HFFc6 (cell line): ENCODE data around the gene LHX4. TPM values are rescaled to one million over a fixed set of nuclear protein-coding genes. Genes with fewer than 3 reads are reported as not detected.

Source experiments
- DNase-seq: peaks from one replicate; pipeline ENCODE4 v3.0.0-alpha.2; 2018
- H3K27ac Mint-ChIP-seq: 2 replicates; pipeline ENCODE4 v1.8.0; 2020; ENCODE audit warnings: mild to moderate bottlenecking, mixed read lengths
- H3K27me3 Mint-ChIP-seq: 2 replicates; pipeline ENCODE4 v1.8.0; 2021; ENCODE audit warnings: mild to moderate bottlenecking, moderate library complexity, mixed read lengths; ENCODE audit not compliant: insufficient read depth
- H3K36me3 Mint-ChIP-seq: 2 replicates; pipeline ENCODE4 v1.8.0; 2021; ENCODE audit warnings: low read depth, mixed read lengths
- H3K4me1 Mint-ChIP-seq: 2 replicates; pipeline ENCODE4 v1.8.0; 2020; ENCODE audit warnings: low read depth, mixed read lengths
- H3K4me3 Mint-ChIP-seq: 2 replicates; pipeline ENCODE4 v1.8.0; 2020; ENCODE audit warnings: mild to moderate bottlenecking, moderate library complexity, mixed read lengths
- H3K9me3 Mint-ChIP-seq: 2 replicates; pipeline ENCODE4 v1.8.0; 2020; ENCODE audit warnings: mild to moderate bottlenecking, mixed read lengths
- CTCF ChIP-seq: fragments of 200-600 bp; sonication (generic); IDR thresholded peaks from 2 replicates; pipeline ENCODE4 v1.5.0; 2021; ENCODE audit warnings: antibody characterized with exemption, mild to moderate bottlenecking
- total RNA-seq, 6 experiments: library from RNA; stranded (reverse); fragmentation: NEBNext Ultra II Directional; extraction: Animal tissue kit (Norgen Biotek cat#: 25700); gene quantifications; 2 replicates in 1 of 6; 3 replicates in 5 of 6; pipeline ENCODE4 v1.2.3, GENCODE V29; 2021

Gene LHX4
- total RNA-seq, 6 experiments from 2014 or later = 0.28 to 0.71 (median 0.41) TPM

- DNase-seq = no peak
- no peak for TF ChIP-seq CTCF
- 0 out of 2 replicates have a peak, but pooled peaks cover 4% of the 10 kb centered on the region for H3K36me3 Mint-ChIP-seq
- no peaks in the 10 kb centered on the region for H3K27me3 Mint-ChIP-seq
- H3K27ac Mint-ChIP-seq = peak overlapping the region; percentile 61; the same call in 1 of the 2 replicates
- no peak overlapping the region for H3K4me3 Mint-ChIP-seq
- peaks cover 46% of the 10 kb centered on the region for H3K4me1 Mint-ChIP-seq
- no peaks in the 10 kb centered on the region for H3K9me3 Mint-ChIP-seq
These were observed 82.9 kb downstream of the LHX4 start for GRCh38 chr1:180312926-180313325.

- peaks cover 9% of the 10 kb centered on the region for H3K9me3 Mint-ChIP-seq
- H3K4me1 Mint-ChIP-seq = no peaks in the 10 kb centered on the region
- no peak for TF ChIP-seq CTCF
- no peak overlapping the region for H3K4me3 Mint-ChIP-seq
- DNase-seq = no peak
- no peak overlapping the region for H3K27ac Mint-ChIP-seq
- H3K36me3 Mint-ChIP-seq = peaks cover 4% of the 10 kb centered on the region; the same call in 1 of the 2 replicates
- H3K27me3 Mint-ChIP-seq = no peaks in the 10 kb centered on the region
These were observed 97.0 kb downstream of the LHX4 start for GRCh38 chr1:180327089-180327488.

Other genes starting within 250 kb of the LHX4 start
- gene QSOX1, start 75.4 kb upstream of the LHX4 start, total RNA-seq = 100 to 1,000 TPM; 321 to 467 (median 352) TPM